HL-60 (cell line): Measurements from ENCODE around the gene TXNDC8.

Source experiments
- DNase-seq, 2 experiments: peaks; one replicate each; pipeline ENCODE4 v3.0.0-alpha.2; 2010 to 2020; ENCODE audit warnings: low read depth in 1 of 2, low spot score in 1 of 2
- H3K27ac ChIP-seq: fragments of 250-450 bp; sonication (Bioruptor Pico); replicated peaks from 2 replicates; pipeline ENCODE4 v1.5.1; 2020; ENCODE audit warnings: mild to moderate bottlenecking, moderate library complexity
- H3K27me3 ChIP-seq: fragments of 250-450 bp; sonication (Bioruptor Pico); 2 replicates; pipeline ENCODE4 v1.5.1; 2021; ENCODE audit warnings: mild to moderate bottlenecking, moderate library complexity; ENCODE audit not compliant: insufficient read depth, poor library complexity, severe bottlenecking
- H3K4me3 ChIP-seq: replicated peaks from 2 replicates; pipeline ENCODE4 v1.5.1; 2011; ENCODE audit warnings: mild to moderate bottlenecking, control low read depth, low read length; ENCODE audit not compliant: insufficient read depth
- GABPA ChIP-seq: IDR thresholded peaks from 2 replicates; pipeline ENCODE4 v1.6.1; 2012; ENCODE audit warnings: low read depth
- POLR2AphosphoS5 ChIP-seq: IDR thresholded peaks from 2 replicates; pipeline ENCODE4 v1.6.1; 2012; ENCODE audit warnings: low read depth
- SPI1 ChIP-seq: IDR thresholded peaks from 2 replicates; pipeline ENCODE4 v1.6.1; 2012; ENCODE audit warnings: low read depth, mild to moderate bottlenecking, borderline replicate concordance
- TF ChIP-seq, protein P1 (sequence below): IDR thresholded peaks from 2 replicates; pipeline ENCODE4 v1.6.1; 2012; ENCODE audit warnings: low read depth; ENCODE audit not compliant: insufficient replicate concordance
- TF ChIP-seq, protein P2 (sequence below): IDR thresholded peaks from one replicate; pipeline ENCODE4 v1.5.1; 2011; ENCODE audit warnings: low read length, control low read depth, inconsistent platforms; ENCODE audit not compliant: insufficient read depth

The TXNDC8 gene

DNA sequence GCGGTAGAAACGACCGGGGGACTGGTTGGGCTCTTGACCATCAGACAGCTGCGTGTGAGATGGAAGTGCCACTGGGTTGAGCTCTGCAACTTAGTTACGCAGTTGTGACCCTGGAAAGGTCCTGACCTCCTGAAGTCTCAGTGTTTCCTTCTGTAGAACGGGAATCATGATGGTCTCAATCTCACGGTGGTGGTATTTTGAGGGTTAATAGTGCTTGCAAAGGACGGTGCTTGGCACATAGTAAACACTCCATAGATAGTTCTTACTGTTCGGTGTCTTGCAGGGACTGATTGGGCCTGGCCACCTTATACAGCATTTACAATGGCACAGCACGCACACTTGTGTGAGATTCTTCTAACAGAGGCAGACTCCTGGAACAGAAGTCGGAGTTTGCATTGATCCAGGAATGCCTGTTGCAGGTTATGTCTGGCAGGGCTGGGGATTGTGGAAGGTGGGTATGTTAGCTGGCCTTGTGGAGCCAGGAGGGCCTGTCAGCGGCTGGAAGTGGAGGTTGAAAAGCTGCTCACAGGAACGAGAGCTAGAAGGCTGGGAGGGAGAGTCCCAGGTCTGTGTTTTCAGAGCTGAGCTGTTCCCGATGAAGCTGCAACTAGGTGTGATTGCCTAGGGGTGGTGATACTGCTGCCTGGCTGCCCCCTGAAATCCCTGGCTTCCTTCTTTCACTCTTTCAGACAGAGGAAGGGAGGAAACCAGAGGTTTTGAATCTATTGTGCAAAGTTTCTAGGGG is 80.4 kb downstream of the TXNDC8 start:
- no peaks in the 10 kb centered on the region for H3K27me3 ChIP-seq
- H3K27ac ChIP-seq = peak overlapping the region; percentile 89
- DNase-seq = peak in 1 of 2 experiments; percentile 44
- H3K4me3 ChIP-seq = peak overlapping the region; percentile 88
- TF ChIP-seq, protein P1, sequence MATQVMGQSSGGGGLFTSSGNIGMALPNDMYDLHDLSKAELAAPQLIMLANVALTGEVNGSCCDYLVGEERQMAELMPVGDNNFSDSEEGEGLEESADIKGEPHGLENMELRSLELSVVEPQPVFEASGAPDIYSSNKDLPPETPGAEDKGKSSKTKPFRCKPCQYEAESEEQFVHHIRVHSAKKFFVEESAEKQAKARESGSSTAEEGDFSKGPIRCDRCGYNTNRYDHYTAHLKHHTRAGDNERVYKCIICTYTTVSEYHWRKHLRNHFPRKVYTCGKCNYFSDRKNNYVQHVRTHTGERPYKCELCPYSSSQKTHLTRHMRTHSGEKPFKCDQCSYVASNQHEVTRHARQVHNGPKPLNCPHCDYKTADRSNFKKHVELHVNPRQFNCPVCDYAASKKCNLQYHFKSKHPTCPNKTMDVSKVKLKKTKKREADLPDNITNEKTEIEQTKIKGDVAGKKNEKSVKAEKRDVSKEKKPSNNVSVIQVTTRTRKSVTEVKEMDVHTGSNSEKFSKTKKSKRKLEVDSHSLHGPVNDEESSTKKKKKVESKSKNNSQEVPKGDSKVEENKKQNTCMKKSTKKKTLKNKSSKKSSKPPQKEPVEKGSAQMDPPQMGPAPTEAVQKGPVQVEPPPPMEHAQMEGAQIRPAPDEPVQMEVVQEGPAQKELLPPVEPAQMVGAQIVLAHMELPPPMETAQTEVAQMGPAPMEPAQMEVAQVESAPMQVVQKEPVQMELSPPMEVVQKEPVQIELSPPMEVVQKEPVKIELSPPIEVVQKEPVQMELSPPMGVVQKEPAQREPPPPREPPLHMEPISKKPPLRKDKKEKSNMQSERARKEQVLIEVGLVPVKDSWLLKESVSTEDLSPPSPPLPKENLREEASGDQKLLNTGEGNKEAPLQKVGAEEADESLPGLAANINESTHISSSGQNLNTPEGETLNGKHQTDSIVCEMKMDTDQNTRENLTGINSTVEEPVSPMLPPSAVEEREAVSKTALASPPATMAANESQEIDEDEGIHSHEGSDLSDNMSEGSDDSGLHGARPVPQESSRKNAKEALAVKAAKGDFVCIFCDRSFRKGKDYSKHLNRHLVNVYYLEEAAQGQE = peak; percentile 4
- TF ChIP-seq SPI1 = peak; percentile 37; the same call in 1 of the 2 replicates
- TF ChIP-seq, protein P2, sequence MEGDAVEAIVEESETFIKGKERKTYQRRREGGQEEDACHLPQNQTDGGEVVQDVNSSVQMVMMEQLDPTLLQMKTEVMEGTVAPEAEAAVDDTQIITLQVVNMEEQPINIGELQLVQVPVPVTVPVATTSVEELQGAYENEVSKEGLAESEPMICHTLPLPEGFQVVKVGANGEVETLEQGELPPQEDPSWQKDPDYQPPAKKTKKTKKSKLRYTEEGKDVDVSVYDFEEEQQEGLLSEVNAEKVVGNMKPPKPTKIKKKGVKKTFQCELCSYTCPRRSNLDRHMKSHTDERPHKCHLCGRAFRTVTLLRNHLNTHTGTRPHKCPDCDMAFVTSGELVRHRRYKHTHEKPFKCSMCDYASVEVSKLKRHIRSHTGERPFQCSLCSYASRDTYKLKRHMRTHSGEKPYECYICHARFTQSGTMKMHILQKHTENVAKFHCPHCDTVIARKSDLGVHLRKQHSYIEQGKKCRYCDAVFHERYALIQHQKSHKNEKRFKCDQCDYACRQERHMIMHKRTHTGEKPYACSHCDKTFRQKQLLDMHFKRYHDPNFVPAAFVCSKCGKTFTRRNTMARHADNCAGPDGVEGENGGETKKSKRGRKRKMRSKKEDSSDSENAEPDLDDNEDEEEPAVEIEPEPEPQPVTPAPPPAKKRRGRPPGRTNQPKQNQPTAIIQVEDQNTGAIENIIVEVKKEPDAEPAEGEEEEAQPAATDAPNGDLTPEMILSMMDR = no peak
- no peak for TF ChIP-seq GABPA
- peak; percentile 13; the same call in 1 of the 2 replicates for TF ChIP-seq POLR2AphosphoS5

DNA sequence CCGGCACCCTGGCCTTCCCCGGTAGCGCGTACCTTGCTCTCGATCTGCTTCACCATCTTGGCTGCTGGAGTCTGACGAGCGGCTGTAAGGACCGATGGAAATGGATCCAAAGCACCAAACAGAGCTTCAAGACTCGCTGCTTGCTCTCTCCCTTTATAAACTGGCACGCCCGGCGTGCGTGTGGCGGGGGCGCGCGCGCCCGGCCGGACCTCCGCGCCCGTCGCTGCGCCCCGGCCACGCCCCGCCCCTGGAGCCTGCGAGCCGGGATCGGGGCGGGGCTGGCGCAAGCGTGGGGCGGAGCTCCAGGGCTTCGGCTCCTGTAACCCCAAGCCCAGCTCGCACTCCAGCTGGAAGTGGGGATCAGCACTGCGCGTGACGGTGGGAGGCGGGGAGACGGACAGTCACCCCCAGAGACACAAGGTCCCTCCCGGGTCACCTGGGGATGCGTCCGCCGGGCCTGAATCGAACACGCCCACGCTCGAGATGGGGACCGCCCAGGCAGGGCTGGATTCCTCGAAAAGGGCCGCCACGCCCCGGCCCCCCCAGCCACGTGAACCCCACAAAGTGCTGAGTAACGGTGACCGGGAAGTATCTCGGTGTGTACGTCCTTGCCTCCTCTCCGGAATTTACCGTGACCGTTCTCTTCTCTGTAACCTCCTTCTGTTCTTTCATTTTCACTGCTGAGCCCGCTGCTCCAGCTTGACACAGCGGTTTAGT is 81.1 kb downstream of the TXNDC8 start, which contains the start of gene TXN:
TXN (minus strand) TSS at position 128 of the 717 bp plus-strand sequence; CDS start at position 56, 72 bp downstream.
- no peak for TF ChIP-seq GABPA
- peak; percentile 89 for TF ChIP-seq POLR2AphosphoS5
- TF ChIP-seq, protein P1 = peak; percentile 66
- peak within 1 kb of the TSS; percentile 89 for H3K27ac ChIP-seq

DNA sequence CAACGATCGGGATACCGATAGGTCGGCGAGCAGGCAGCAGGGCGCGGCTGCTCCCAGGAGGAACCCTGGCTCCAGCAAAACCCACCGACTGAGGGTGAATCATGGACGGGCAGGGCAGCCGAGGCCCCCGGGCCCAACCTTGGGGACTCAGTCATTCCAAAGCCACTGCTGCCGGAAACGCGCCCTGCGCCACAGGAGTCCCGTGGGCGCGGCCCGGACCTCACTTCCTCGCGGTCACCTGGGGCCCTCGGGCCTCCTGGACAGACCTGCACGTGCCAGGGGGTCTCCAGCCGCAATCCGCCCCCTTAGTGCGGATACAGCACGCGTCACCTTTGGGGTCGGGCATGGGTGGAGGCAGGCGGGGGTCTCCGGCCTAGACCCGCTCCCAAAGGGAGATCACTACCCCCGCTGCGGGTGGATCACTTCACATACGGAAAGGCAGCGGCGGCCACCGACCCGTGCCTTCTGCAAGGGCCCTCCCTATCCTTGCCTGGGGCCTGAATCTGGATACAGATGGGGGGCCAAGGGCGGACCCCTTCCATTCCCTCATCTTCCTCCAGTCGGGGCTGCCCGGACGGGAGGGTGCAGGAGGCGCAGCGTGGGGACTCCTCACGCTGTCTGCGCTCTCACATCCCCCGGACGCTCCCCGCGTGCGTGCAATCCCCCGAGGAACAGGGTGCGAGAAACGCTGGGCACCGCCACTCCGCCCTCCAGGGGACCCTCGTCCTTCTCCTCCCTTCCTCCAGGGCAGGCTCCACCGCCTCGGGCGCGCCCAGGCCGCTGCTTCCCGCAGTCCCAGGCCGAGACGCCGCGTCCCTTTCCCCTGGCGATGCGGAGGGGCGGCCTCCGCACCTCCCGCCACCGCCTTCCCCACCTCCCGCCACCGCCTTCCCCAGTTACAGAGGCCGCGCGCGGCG is 81.9 kb downstream of the TXNDC8 start:
- TF ChIP-seq SPI1 = 0 out of 2 replicates have a peak, but pooled peaks have one; percentile 31
- peak; percentile 11 for TF ChIP-seq POLR2AphosphoS5
- TF ChIP-seq, protein P2 = no peak
- TF ChIP-seq, protein P1 = no peak
- TF ChIP-seq GABPA = no peak
- Histone ChIP-seq H3K4me3 (peak overlapping the region; percentile 88), H3K27ac (peak overlapping the region; percentile 89), H3K27me3 (no peaks in the 10 kb centered on the region)
- DNase-seq = peak in 1 of 2 experiments; percentile 37

More for the DNA sequence above, 81.1 kb downstream of the TXNDC8 start, which contains the start of gene TXN:
- DNase-seq = peak; percentile 91 to 95
- Histone ChIP-seq H3K27me3 (no peaks in the 10 kb centered on the region), H3K4me3 (peak within 1 kb of the TSS; percentile 88)
